Measurements from ENCODE around the gene CEP85L.

CEP85L gene

GRCh38 chr6:118678866-118679265 is 27.5 kb upstream of the CEP85L start:
- no peaks in the 10 kb centered on the region for H3K9me3 ChIP-seq (ENCODE audit: control insufficient read depth in 5 of 5, low read length in 5 of 5)
- no peaks in the 10 kb centered on the region for H3K36me3 ChIP-seq (ENCODE audit: control insufficient read depth in 5 of 5, insufficient read depth in 5 of 5, low read length in 5 of 5)
- H3K27ac ChIP-seq (ENCODE audit: low read depth, low read length) = no peak overlapping the region
- H3K27me3 ChIP-seq (ENCODE audit: control insufficient read depth in 5 of 5, insufficient read depth in 4 of 5, low read length in 5 of 5) = no peaks in the 10 kb centered on the region
- no peaks in the 10 kb centered on the region for H3K4me1 ChIP-seq (ENCODE audit: control insufficient read depth in 5 of 5, insufficient read depth in 5 of 5, low read length in 5 of 5)
- H3K4me3 ChIP-seq (ENCODE audit: low read depth in 1 of 5, low read length in 5 of 5) = no peak overlapping the region
- no peak overlapping the region for H3K9ac ChIP-seq (ENCODE audit: low read length in 5 of 5)

- no peaks in the 10 kb centered on the region for H3K4me1 ChIP-seq (ENCODE audit: control insufficient read depth in 5 of 5, insufficient read depth in 5 of 5, low read length in 5 of 5)
- no peak overlapping the region for H3K27ac ChIP-seq (ENCODE audit: low read depth, low read length)
- H3K27me3 ChIP-seq (ENCODE audit: control insufficient read depth in 5 of 5, insufficient read depth in 4 of 5, low read length in 5 of 5) = no peaks in the 10 kb centered on the region
- H3K4me3 ChIP-seq (ENCODE audit: low read depth in 1 of 5, low read length in 5 of 5) = no peak overlapping the region
- no peak overlapping the region for H3K9ac ChIP-seq (ENCODE audit: low read length in 5 of 5)
- H3K9me3 ChIP-seq (ENCODE audit: control insufficient read depth in 5 of 5, low read length in 5 of 5) = no peaks in the 10 kb centered on the region
- no peaks in the 10 kb centered on the region for H3K36me3 ChIP-seq (ENCODE audit: control insufficient read depth in 5 of 5, insufficient read depth in 5 of 5, low read length in 5 of 5)
Observed at GRCh38 chr6:118677193-118677592, 25.8 kb upstream of the CEP85L start.

- no peaks in the 10 kb centered on the region for H3K4me1 ChIP-seq (ENCODE audit: control insufficient read depth in 5 of 5, insufficient read depth in 5 of 5, low read length in 5 of 5)
- no peaks in the 10 kb centered on the region for H3K9me3 ChIP-seq (ENCODE audit: control insufficient read depth in 5 of 5, low read length in 5 of 5)
- H3K9ac ChIP-seq (ENCODE audit: low read length in 5 of 5) = no peak overlapping the region
- no peak overlapping the region for H3K27ac ChIP-seq (ENCODE audit: low read depth, low read length)
- no peaks in the 10 kb centered on the region for H3K36me3 ChIP-seq (ENCODE audit: control insufficient read depth in 5 of 5, insufficient read depth in 5 of 5, low read length in 5 of 5)
- H3K4me3 ChIP-seq (ENCODE audit: low read depth in 1 of 5, low read length in 5 of 5) = no peak overlapping the region
- H3K27me3 ChIP-seq (ENCODE audit: control insufficient read depth in 5 of 5, insufficient read depth in 4 of 5, low read length in 5 of 5) = no peaks in the 10 kb centered on the region
Observed at GRCh38 chr6:118675225-118675624, 23.8 kb upstream of the CEP85L start.

GRCh38 chr6:118674772-118675171 is 23.4 kb upstream of the CEP85L start:
- H3K27ac ChIP-seq (ENCODE audit: low read depth, low read length) = no peak overlapping the region
- peaks cover 0 to 3% (median 0%) of the 10 kb centered on the region in 5 donors for H3K4me1 ChIP-seq (ENCODE audit: control insufficient read depth in 5 of 5, insufficient read depth in 5 of 5, low read length in 5 of 5)
- H3K4me3 ChIP-seq (ENCODE audit: low read depth in 1 of 5, low read length in 5 of 5) = no peak overlapping the region
- H3K9ac ChIP-seq (ENCODE audit: low read length in 5 of 5) = no peak overlapping the region
- no peaks in the 10 kb centered on the region for H3K9me3 ChIP-seq (ENCODE audit: control insufficient read depth in 5 of 5, low read length in 5 of 5)
- no peaks in the 10 kb centered on the region for H3K27me3 ChIP-seq (ENCODE audit: control insufficient read depth in 5 of 5, insufficient read depth in 4 of 5, low read length in 5 of 5)
- H3K36me3 ChIP-seq (ENCODE audit: control insufficient read depth in 5 of 5, insufficient read depth in 5 of 5, low read length in 5 of 5) = no peaks in the 10 kb centered on the region

- Histone ChIP-seq H3K9me3 (ENCODE audit: control insufficient read depth in 5 of 5, low read length in 5 of 5) (no peaks in the 10 kb centered on the region), H3K4me3 (ENCODE audit: low read depth in 1 of 5, low read length in 5 of 5) (no peak overlapping the region), H3K36me3 (ENCODE audit: control insufficient read depth in 5 of 5, insufficient read depth in 5 of 5, low read length in 5 of 5) (no peaks in the 10 kb centered on the region), H3K9ac (ENCODE audit: low read length in 5 of 5) (no peak overlapping the region), H3K4me1 (ENCODE audit: control insufficient read depth in 5 of 5, insufficient read depth in 5 of 5, low read length in 5 of 5) (peaks cover 0 to 22% (median 11%) of the 10 kb centered on the region in 5 donors), H3K27ac (ENCODE audit: low read depth, low read length) (no peak overlapping the region), H3K27me3 (ENCODE audit: control insufficient read depth in 5 of 5, insufficient read depth in 4 of 5, low read length in 5 of 5) (no peaks in the 10 kb centered on the region)
Observed at GRCh38 chr6:118672678-118673077, 21.3 kb upstream of the CEP85L start.

GRCh38 chr6:118669561-118669960 is 18.2 kb upstream of the CEP85L start:
- no peaks in the 10 kb centered on the region for H3K9me3 ChIP-seq (ENCODE audit: control insufficient read depth in 5 of 5, low read length in 5 of 5)
- no peak overlapping the region for H3K9ac ChIP-seq (ENCODE audit: low read length in 5 of 5)
- H3K27ac ChIP-seq (ENCODE audit: low read depth, low read length) = no peak overlapping the region
- H3K4me3 ChIP-seq (ENCODE audit: low read depth in 1 of 5, low read length in 5 of 5) = no peak overlapping the region
- H3K4me1 ChIP-seq (ENCODE audit: control insufficient read depth in 5 of 5, insufficient read depth in 5 of 5, low read length in 5 of 5) = peaks cover 0 to 22% (median 11%) of the 10 kb centered on the region in 5 donors
- no peaks in the 10 kb centered on the region for H3K36me3 ChIP-seq (ENCODE audit: control insufficient read depth in 5 of 5, insufficient read depth in 5 of 5, low read length in 5 of 5)
- no peaks in the 10 kb centered on the region for H3K27me3 ChIP-seq (ENCODE audit: control insufficient read depth in 5 of 5, insufficient read depth in 4 of 5, low read length in 5 of 5)

- no peak overlapping the region for H3K4me3 ChIP-seq (ENCODE audit: low read depth in 1 of 5, low read length in 5 of 5)
- no peak overlapping the region for H3K9ac ChIP-seq (ENCODE audit: low read length in 5 of 5)
- no peak overlapping the region for H3K27ac ChIP-seq (ENCODE audit: low read depth, low read length)
- no peaks in the 10 kb centered on the region for H3K27me3 ChIP-seq (ENCODE audit: control insufficient read depth in 5 of 5, insufficient read depth in 4 of 5, low read length in 5 of 5)
- no peaks in the 10 kb centered on the region for H3K36me3 ChIP-seq (ENCODE audit: control insufficient read depth in 5 of 5, insufficient read depth in 5 of 5, low read length in 5 of 5)
- H3K9me3 ChIP-seq (ENCODE audit: control insufficient read depth in 5 of 5, low read length in 5 of 5) = no peaks in the 10 kb centered on the region
- H3K4me1 ChIP-seq (ENCODE audit: control insufficient read depth in 5 of 5, insufficient read depth in 5 of 5, low read length in 5 of 5) = peaks cover 0 to 22% (median 12%) of the 10 kb centered on the region in 5 donors
Observed at GRCh38 chr6:118668761-118669385, 17.5 kb upstream of the CEP85L start.

- Histone ChIP-seq H3K9ac (ENCODE audit: low read length in 5 of 5) (no peak overlapping the region), H3K9me3 (ENCODE audit: control insufficient read depth in 5 of 5, low read length in 5 of 5) (no peaks in the 10 kb centered on the region), H3K27ac (ENCODE audit: low read depth, low read length) (no peak overlapping the region), H3K4me1 (ENCODE audit: control insufficient read depth in 5 of 5, insufficient read depth in 5 of 5, low read length in 5 of 5) (peaks cover 0 to 22% (median 12%) of the 10 kb centered on the region in 5 donors), H3K36me3 (ENCODE audit: control insufficient read depth in 5 of 5, insufficient read depth in 5 of 5, low read length in 5 of 5) (no peaks in the 10 kb centered on the region), H3K4me3 (ENCODE audit: low read depth in 1 of 5, low read length in 5 of 5) (no peak overlapping the region), H3K27me3 (ENCODE audit: control insufficient read depth in 5 of 5, insufficient read depth in 4 of 5, low read length in 5 of 5) (no peaks in the 10 kb centered on the region)
Observed at GRCh38 chr6:118667988-118668387, 16.6 kb upstream of the CEP85L start.

- no peak overlapping the region for H3K27ac ChIP-seq (ENCODE audit: low read depth, low read length)
- H3K4me1 ChIP-seq (ENCODE audit: control insufficient read depth in 5 of 5, insufficient read depth in 5 of 5, low read length in 5 of 5) = peaks cover 0 to 20% (median 12%) of the 10 kb centered on the region in 5 donors
- H3K36me3 ChIP-seq (ENCODE audit: control insufficient read depth in 5 of 5, insufficient read depth in 5 of 5, low read length in 5 of 5) = no peaks in the 10 kb centered on the region
- no peaks in the 10 kb centered on the region for H3K9me3 ChIP-seq (ENCODE audit: control insufficient read depth in 5 of 5, low read length in 5 of 5)
- no peak overlapping the region for H3K4me3 ChIP-seq (ENCODE audit: low read depth in 1 of 5, low read length in 5 of 5)
- H3K27me3 ChIP-seq (ENCODE audit: control insufficient read depth in 5 of 5, insufficient read depth in 4 of 5, low read length in 5 of 5) = no peaks in the 10 kb centered on the region
- H3K9ac ChIP-seq (ENCODE audit: low read length in 5 of 5) = no peak overlapping the region
Observed at GRCh38 chr6:118665011-118665410, 13.6 kb upstream of the CEP85L start.

- no peaks in the 10 kb centered on the region for H3K36me3 ChIP-seq (ENCODE audit: control insufficient read depth in 5 of 5, insufficient read depth in 5 of 5, low read length in 5 of 5)
- H3K4me1 ChIP-seq (ENCODE audit: control insufficient read depth in 5 of 5, insufficient read depth in 5 of 5, low read length in 5 of 5) = peaks cover 0 to 13% (median 11%) of the 10 kb centered on the region in 5 donors
- H3K27me3 ChIP-seq (ENCODE audit: control insufficient read depth in 5 of 5, insufficient read depth in 4 of 5, low read length in 5 of 5) = no peaks in the 10 kb centered on the region
- H3K9me3 ChIP-seq (ENCODE audit: control insufficient read depth in 5 of 5, low read length in 5 of 5) = no peaks in the 10 kb centered on the region
- H3K27ac ChIP-seq (ENCODE audit: low read depth, low read length) = no peak overlapping the region
- H3K4me3 ChIP-seq (ENCODE audit: low read depth in 1 of 5, low read length in 5 of 5) = peak overlapping the region in 2 of 5 donors; percentile 34 to 47
- no peak overlapping the region for H3K9ac ChIP-seq (ENCODE audit: low read length in 5 of 5)
Observed at GRCh38 chr6:118663993-118664985, 12.9 kb upstream of the CEP85L start.
